Ovary (tissue), 1 donor: ENCODE measurements around the gene RYR2.

Source experiments
- EP300 ChIP-seq: sonication (generic); formaldehyde crosslinking; IDR thresholded peaks from one replicate; pipeline ENCODE4 v1.6.1; 2017; ENCODE audit warnings: antibody characterized with exemption
- POLR2A ChIP-seq: fragments of 450-650 bp; IDR thresholded peaks from one replicate; pipeline ENCODE4 v1.6.1; 2017; ENCODE audit warnings: antibody characterized with exemption, mild to moderate bottlenecking, moderate library complexity

DNA sequence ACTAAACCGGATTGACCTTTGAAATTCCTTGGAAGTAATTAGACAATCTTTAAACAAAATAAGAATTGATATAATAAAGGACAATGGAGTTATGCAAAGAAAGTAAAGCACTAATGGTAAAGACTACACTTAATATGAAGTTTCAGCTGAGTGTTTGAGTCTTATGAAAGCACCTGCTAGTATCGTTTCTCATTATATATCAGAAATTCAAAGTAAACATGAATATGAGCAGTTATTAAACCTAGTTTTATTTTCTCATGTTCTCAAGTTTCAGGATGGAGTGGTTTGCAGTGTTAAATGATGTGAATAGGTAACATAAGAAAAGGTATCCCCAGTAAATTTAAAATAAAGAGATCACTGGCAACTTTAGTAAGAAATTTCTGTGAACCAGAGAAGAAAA, 660.2 kb downstream of the RYR2 start:
- no peak for TF ChIP-seq EP300
- no peak for TF ChIP-seq POLR2A
